ENCODE results near the gene ATP6V0A1. TPM values are rescaled to one million over a fixed set of nuclear protein-coding genes. Genes with fewer than 3 reads are reported as not detected.

The ATP6V0A1 gene
- polyA plus RNA-seq, 1 donor from 2014 or later: 92.1 TPM

GRCh38 chr17:42522798-42523278 lies 64.2 kb downstream of the ATP6V0A1 start:
- Histone ChIP-seq H3K9me3 (ENCODE audit: low read length) (no peaks in the 10 kb centered on the region), H3K9me2 (ENCODE audit: insufficient read depth, low read length) (no peaks in the 10 kb centered on the region), H3K27ac (ENCODE audit: low read length) (no peak overlapping the region), H3K36me3 (ENCODE audit: insufficient read depth, low read length) (no peaks in the 10 kb centered on the region), H3K9ac (ENCODE audit: low read length) (no peak overlapping the region), H3K79me2 (replicated peaks; ENCODE audit: insufficient read depth, low read length) (no peaks in the 10 kb centered on the region), H3K27me3 (ENCODE audit: insufficient read depth, low read depth, low read length) (no peaks in the 10 kb centered on the region), H3F3A (ENCODE audit: insufficient read depth, low read length, poor library complexity, severe bottlenecking) (no peaks in the 10 kb centered on the region), H2AFZ (ENCODE audit: low read depth, low read length) (no peak overlapping the region), H3K4me3 (ENCODE audit: low read length) (no peak overlapping the region), H4K20me1 (ENCODE audit: insufficient read depth) (no peaks in the 10 kb centered on the region), H3K4me2 (ENCODE audit: low read length) (no peak overlapping the region)
- TF ChIP-seq REST (IDR thresholded peaks at IDR 0.05; ENCODE audit: borderline replicate concordance) (no peak), SMC3 (conservative IDR thresholded peaks at IDR 0.05; ENCODE audit: poor library complexity) (no peak), POLR2AphosphoS5 (IDR thresholded peaks at IDR 0.05) (no peak), CTCF (IDR thresholded peaks at IDR 0.05; ENCODE audit: poor library complexity, severe bottlenecking) (no peak)

GRCh38 chr17:42525221-42525620 lies 66.5 kb downstream of the ATP6V0A1 start:
- no peaks in the 10 kb centered on the region for H4K20me1 ChIP-seq (ENCODE audit: insufficient read depth)
- H3K36me3 ChIP-seq (ENCODE audit: insufficient read depth, low read length): no peaks in the 10 kb centered on the region
- no peak overlapping the region for H3K4me3 ChIP-seq (ENCODE audit: low read length)
- H3K4me2 ChIP-seq (ENCODE audit: low read length): no peak overlapping the region
- H3F3A ChIP-seq (ENCODE audit: insufficient read depth, low read length, poor library complexity, severe bottlenecking): no peaks in the 10 kb centered on the region
- no peak for TF ChIP-seq SMC3 (conservative IDR thresholded peaks at IDR 0.05; ENCODE audit: poor library complexity)
- no peak for TF ChIP-seq EP300 (conservative IDR thresholded peaks at IDR 0.05; ENCODE audit: poor library complexity, severe bottlenecking)
- TF ChIP-seq RAD21 (conservative IDR thresholded peaks at IDR 0.05): no peak
- no peak for TF ChIP-seq TAF1 (IDR thresholded peaks at IDR 0.05; ENCODE audit: low read depth)
- TF ChIP-seq REST (IDR thresholded peaks at IDR 0.05; ENCODE audit: borderline replicate concordance): no peak
- no peak for TF ChIP-seq POLR2AphosphoS5 (IDR thresholded peaks at IDR 0.05)
- no peak for TF ChIP-seq EZH2 (IDR thresholded peaks at IDR 0.05; ENCODE audit: borderline replicate concordance, insufficient read depth, low read length, poor library complexity, severe bottlenecking)
- no peak for TF ChIP-seq CTCF (IDR thresholded peaks at IDR 0.05; ENCODE audit: poor library complexity, severe bottlenecking)
- no peak overlapping the region for H3K27ac ChIP-seq (ENCODE audit: low read length)
- no peaks in the 10 kb centered on the region for H3K9me3 ChIP-seq (ENCODE audit: low read length)
- H3K27me3 ChIP-seq (ENCODE audit: insufficient read depth, low read depth, low read length): no peaks in the 10 kb centered on the region
- H2AFZ ChIP-seq (ENCODE audit: low read depth, low read length): no peak overlapping the region
- no peaks in the 10 kb centered on the region for H3K9me2 ChIP-seq (ENCODE audit: insufficient read depth, low read length)
- H3K79me2 ChIP-seq (replicated peaks; ENCODE audit: insufficient read depth, low read length): no peaks in the 10 kb centered on the region
- no peak overlapping the region for H3K9ac ChIP-seq (ENCODE audit: low read length)

Data from neural cell (in vitro differentiated cells).